ENCODE measurements around the gene ADAM11.
A peak's percentile ranks its signal among the peaks of the same experiment; 100 is the strongest.

The ADAM11 gene

GRCh38 chr17:44758414-44759085, at the start of gene ADAM11:
Gene ADAM11 (plus strand): TSS chr17:44758988. CDS start chr17:44759200, 212 bp downstream.
- ChIA-PET CTCF (interaction anchor here (0.6 to 0.8 kb wide), 2 partner anchors 21 to 65 kb away, joined by 3 to 4 read pairs; no protein-coding TSS in a partner anchor), POLR2A (interaction anchor here (1.2 to 1.6 kb wide), 3 partner anchors 50 to 160 kb away, joined by 3 to 5 read pairs (median 4); partner anchors contain the start of genes CCDC43 and DBF4B)
- TF ChIP-seq KLF9 (tag by site-specific recombination; IDR thresholded peaks at IDR 0.05; ENCODE audit: low read depth), result no peak
- TF ChIP-seq IKZF3 (tag by site-specific recombination; IDR thresholded peaks at IDR 0.05), result no peak
- no peak for TF ChIP-seq PRDM6 (tag by site-specific recombination; IDR thresholded peaks at IDR 0.05)
- TF ChIP-seq GLIS2 (tag by site-specific recombination; IDR thresholded peaks at IDR 0.05), result peak; percentile 54; the same call in 1 of the 2 replicates
- TF ChIP-seq ZNF335 (tag by site-specific recombination; conservative IDR thresholded peaks at IDR 0.05), result peak; percentile 81
- TF ChIP-seq, protein P1, sequence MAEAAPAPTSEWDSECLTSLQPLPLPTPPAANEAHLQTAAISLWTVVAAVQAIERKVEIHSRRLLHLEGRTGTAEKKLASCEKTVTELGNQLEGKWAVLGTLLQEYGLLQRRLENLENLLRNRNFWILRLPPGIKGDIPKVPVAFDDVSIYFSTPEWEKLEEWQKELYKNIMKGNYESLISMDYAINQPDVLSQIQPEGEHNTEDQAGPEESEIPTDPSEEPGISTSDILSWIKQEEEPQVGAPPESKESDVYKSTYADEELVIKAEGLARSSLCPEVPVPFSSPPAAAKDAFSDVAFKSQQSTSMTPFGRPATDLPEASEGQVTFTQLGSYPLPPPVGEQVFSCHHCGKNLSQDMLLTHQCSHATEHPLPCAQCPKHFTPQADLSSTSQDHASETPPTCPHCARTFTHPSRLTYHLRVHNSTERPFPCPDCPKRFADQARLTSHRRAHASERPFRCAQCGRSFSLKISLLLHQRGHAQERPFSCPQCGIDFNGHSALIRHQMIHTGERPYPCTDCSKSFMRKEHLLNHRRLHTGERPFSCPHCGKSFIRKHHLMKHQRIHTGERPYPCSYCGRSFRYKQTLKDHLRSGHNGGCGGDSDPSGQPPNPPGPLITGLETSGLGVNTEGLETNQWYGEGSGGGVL (tag by site-specific recombination; IDR thresholded peaks at IDR 0.05), result peak; percentile 12; the same call in 1 of the 2 replicates
- TF ChIP-seq, protein P2, sequence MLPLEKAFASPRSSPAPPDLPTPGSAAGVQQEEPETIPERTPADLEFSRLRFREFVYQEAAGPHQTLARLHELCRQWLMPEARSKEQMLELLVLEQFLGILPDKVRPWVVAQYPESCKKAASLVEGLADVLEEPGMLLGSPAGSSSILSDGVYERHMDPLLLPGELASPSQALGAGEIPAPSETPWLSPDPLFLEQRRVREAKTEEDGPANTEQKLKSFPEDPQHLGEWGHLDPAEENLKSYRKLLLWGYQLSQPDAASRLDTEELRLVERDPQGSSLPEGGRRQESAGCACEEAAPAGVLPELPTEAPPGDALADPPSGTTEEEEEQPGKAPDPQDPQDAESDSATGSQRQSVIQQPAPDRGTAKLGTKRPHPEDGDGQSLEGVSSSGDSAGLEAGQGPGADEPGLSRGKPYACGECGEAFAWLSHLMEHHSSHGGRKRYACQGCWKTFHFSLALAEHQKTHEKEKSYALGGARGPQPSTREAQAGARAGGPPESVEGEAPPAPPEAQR (tag by site-specific recombination; IDR thresholded peaks at IDR 0.05), result no peak
- no peak for TF ChIP-seq ZNF341 (tag by site-specific recombination; IDR thresholded peaks at IDR 0.05; ENCODE audit: low read depth)
- TF ChIP-seq, protein P3, sequence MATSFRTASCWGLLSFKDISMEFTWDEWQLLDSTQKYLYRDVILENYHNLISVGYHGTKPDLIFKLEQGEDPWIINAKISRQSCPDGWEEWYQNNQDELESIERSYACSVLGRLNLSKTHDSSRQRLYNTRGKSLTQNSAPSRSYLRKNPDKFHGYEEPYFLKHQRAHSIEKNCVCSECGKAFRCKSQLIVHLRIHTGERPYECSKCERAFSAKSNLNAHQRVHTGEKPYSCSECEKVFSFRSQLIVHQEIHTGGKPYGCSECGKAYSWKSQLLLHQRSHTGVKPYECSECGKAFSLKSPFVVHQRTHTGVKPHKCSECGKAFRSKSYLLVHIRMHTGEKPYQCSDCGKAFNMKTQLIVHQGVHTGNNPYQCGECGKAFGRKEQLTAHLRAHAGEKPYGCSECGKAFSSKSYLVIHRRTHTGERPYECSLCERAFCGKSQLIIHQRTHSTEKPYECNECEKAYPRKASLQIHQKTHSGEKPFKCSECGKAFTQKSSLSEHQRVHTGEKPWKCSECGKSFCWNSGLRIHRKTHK (tag by site-specific recombination; IDR thresholded peaks at IDR 0.05), result no peak
- no peak for TF ChIP-seq SALL2 (tag by site-specific recombination; IDR thresholded peaks at IDR 0.05; ENCODE audit: borderline replicate concordance)
- TF ChIP-seq ZNF214 (tag by site-specific recombination; IDR thresholded peaks at IDR 0.05; ENCODE audit: borderline replicate concordance), result no peak
- no peak for TF ChIP-seq ZNF362 (tag by site-specific recombination; IDR thresholded peaks at IDR 0.05)
- no peak for TF ChIP-seq SETDB1 (IDR thresholded peaks at IDR 0.05; ENCODE audit: insufficient read length, low read length)
- TF ChIP-seq ZNF768 (tag by site-specific recombination; IDR thresholded peaks at IDR 0.05), result no peak
- TF ChIP-seq ZSCAN23 (tag by site-specific recombination; IDR thresholded peaks at IDR 0.05), result no peak
- no peak for TF ChIP-seq ZFHX2 (tag by site-specific recombination; conservative IDR thresholded peaks at IDR 0.05)
- TF ChIP-seq, protein P4, sequence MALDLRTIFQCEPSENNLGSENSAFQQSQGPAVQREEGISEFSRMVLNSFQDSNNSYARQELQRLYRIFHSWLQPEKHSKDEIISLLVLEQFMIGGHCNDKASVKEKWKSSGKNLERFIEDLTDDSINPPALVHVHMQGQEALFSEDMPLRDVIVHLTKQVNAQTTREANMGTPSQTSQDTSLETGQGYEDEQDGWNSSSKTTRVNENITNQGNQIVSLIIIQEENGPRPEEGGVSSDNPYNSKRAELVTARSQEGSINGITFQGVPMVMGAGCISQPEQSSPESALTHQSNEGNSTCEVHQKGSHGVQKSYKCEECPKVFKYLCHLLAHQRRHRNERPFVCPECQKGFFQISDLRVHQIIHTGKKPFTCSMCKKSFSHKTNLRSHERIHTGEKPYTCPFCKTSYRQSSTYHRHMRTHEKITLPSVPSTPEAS (tag by site-specific recombination; IDR thresholded peaks at IDR 0.05), result no peak
- no peak for TF ChIP-seq ZNF473 (tag by site-specific recombination; IDR thresholded peaks at IDR 0.05)
- no peak for TF ChIP-seq ZXDB (tag by site-specific recombination; IDR thresholded peaks at IDR 0.05)
- no peak for TF ChIP-seq ZNF621 (tag by site-specific recombination; IDR thresholded peaks at IDR 0.05)
- 0 out of 2 replicates have a peak, but pooled peaks have one; percentile 14 for TF ChIP-seq SP7 (tag by site-specific recombination; IDR thresholded peaks at IDR 0.05)
- TF ChIP-seq, protein P5, sequence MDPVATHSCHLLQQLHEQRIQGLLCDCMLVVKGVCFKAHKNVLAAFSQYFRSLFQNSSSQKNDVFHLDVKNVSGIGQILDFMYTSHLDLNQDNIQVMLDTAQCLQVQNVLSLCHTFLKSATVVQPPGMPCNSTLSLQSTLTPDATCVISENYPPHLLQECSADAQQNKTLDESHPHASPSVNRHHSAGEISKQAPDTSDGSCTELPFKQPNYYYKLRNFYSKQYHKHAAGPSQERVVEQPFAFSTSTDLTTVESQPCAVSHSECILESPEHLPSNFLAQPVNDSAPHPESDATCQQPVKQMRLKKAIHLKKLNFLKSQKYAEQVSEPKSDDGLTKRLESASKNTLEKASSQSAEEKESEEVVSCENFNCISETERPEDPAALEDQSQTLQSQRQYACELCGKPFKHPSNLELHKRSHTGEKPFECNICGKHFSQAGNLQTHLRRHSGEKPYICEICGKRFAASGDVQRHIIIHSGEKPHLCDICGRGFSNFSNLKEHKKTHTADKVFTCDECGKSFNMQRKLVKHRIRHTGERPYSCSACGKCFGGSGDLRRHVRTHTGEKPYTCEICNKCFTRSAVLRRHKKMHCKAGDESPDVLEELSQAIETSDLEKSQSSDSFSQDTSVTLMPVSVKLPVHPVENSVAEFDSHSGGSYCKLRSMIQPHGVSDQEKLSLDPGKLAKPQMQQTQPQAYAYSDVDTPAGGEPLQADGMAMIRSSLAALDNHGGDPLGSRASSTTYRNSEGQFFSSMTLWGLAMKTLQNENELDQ (tag by site-specific recombination; IDR thresholded peaks at IDR 0.05; ENCODE audit: low read depth), result no peak
- TF ChIP-seq SP3 (tag by site-specific recombination; IDR thresholded peaks at IDR 0.05), result no peak

More at GRCh38 chr17:44758414-44759085, at the start of gene ADAM11:
- Histone ChIP-seq H3K4me1 (ENCODE audit: control insufficient read depth, insufficient read depth, low read length) (peaks cover 3% of the 10 kb centered on the region), H3K36me3 (ENCODE audit: control insufficient read depth in 2 of 2, insufficient read depth in 1 of 2, low read length in 2 of 2) (no peaks in the 10 kb centered on the region), H3K9me3 (ENCODE audit: control insufficient read depth, insufficient read depth, low read depth, low read length) (no peaks in the 10 kb centered on the region), H3K4me3 (ENCODE audit: low read depth, low read length) (peak within 1 kb of the TSS; percentile 42), H3K27ac (ENCODE audit: extremely low read depth, low read depth, low read length) (peak within 1 kb of the TSS; percentile 34; the same call in 1 of the 2 replicates)
